Uterus (tissue), 4 donors: ENCODE data around the gene RTL1. TPM values are rescaled to one million over a fixed set of nuclear protein-coding genes. Genes with fewer than 3 reads are reported as not detected.

Experiments
- DNase-seq, 2 donors: peaks; one replicate each; pipeline ENCODE4 v3.0.0-alpha.2; 2019 to 2020
- H3K27ac ChIP-seq, 2 donors: fragments of 200-600 bp; sonication (generic); 1 replicate in 1 of 2; 2 replicates in 1 of 2; pipeline ENCODE4 v1.5.1; 2016 to 2018
- H3K27me3 ChIP-seq, 2 donors: fragments of 200-600 bp; sonication (generic); one replicate each; pipeline ENCODE4 v1.5.1; 2018 to 2019; ENCODE audit warnings: control low read depth in 1 of 2
- H3K36me3 ChIP-seq, 2 donors: fragments of 200-600 bp; sonication (generic); one replicate each; pipeline ENCODE4 v1.5.1; 2019; ENCODE audit warnings: control low read depth in 1 of 2
- H3K4me1 ChIP-seq, 2 donors: fragments of 200-600 bp; sonication (generic); one replicate each; pipeline ENCODE4 v1.5.1; 2018 to 2019; ENCODE audit warnings: control low read depth in 1 of 2
- H3K4me3 ChIP-seq, 2 donors: fragments of 200-600 bp; sonication (generic); 1 replicate in 1 of 2; 2 replicates in 1 of 2; pipeline ENCODE4 v1.5.1; 2018 to 2019; ENCODE audit warnings: mild to moderate bottlenecking in 1 of 2
- H3K9me3 ChIP-seq, 2 donors: fragments of 200-600 bp; sonication (generic); one replicate each; pipeline ENCODE4 v1.5.1; 2019; ENCODE audit warnings: control low read depth in 1 of 2
- POLR2A ChIP-seq, 2 donors: fragments of 450-650 bp; IDR thresholded peaks; one replicate each; pipeline ENCODE4 v1.6.1; 2016; ENCODE audit warnings: antibody characterized with exemption in 2 of 2, mild to moderate bottlenecking in 1 of 2, moderate library complexity in 1 of 2
- intact Hi-C: fragments of 100-400 bp; cut with DNase I; formaldehyde crosslinking; loops from one replicate; pipeline ENCODE4 v1.15.1; 2023; ENCODE audit warnings: low total_unique reads
- total RNA-seq, 4 donors: library from RNA; depleted of rRNA in 3 of 4; stranded (reverse); fragments of >200 nt in 3 of 4; gene quantifications; one replicate each; pipeline versions ENCODE4 v1.1.0 to v1.2.4, GENCODE V29; 2014 to 2023
- TF ChIP-seq, protein P1 (sequence below), 4 experiments: fragments of 200-600 bp in 2 of 4; fragments of 450-650 bp in 2 of 4; sonication (generic) in 2 of 4; IDR thresholded peaks; one replicate each; pipeline ENCODE4 v1.5.1; 2016 to 2019; ENCODE audit warnings: antibody characterized with exemption in 4 of 4, mild to moderate bottlenecking in 2 of 4, moderate library complexity in 1 of 4
- donor health status: DM: yes; HTN: yes; CAD: no.

Gene RTL1
- total RNA-seq, 4 donors from 2014 or later = 0.21 TPM; not detected in 3

- H3K36me3 ChIP-seq = no peaks in the 10 kb centered on the region
- no peak for DNase-seq
- no peak overlapping the region for H3K27ac ChIP-seq
- intact Hi-C loops = no loop called here
- H3K27me3 ChIP-seq = no peaks in the 10 kb centered on the region
- no peaks in the 10 kb centered on the region for H3K9me3 ChIP-seq
- TF ChIP-seq POLR2A (IDR thresholded peaks at IDR 0.05) = no peak
- TF ChIP-seq, protein P1, sequence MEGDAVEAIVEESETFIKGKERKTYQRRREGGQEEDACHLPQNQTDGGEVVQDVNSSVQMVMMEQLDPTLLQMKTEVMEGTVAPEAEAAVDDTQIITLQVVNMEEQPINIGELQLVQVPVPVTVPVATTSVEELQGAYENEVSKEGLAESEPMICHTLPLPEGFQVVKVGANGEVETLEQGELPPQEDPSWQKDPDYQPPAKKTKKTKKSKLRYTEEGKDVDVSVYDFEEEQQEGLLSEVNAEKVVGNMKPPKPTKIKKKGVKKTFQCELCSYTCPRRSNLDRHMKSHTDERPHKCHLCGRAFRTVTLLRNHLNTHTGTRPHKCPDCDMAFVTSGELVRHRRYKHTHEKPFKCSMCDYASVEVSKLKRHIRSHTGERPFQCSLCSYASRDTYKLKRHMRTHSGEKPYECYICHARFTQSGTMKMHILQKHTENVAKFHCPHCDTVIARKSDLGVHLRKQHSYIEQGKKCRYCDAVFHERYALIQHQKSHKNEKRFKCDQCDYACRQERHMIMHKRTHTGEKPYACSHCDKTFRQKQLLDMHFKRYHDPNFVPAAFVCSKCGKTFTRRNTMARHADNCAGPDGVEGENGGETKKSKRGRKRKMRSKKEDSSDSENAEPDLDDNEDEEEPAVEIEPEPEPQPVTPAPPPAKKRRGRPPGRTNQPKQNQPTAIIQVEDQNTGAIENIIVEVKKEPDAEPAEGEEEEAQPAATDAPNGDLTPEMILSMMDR (IDR thresholded peaks at IDR 0.05) = no peak
- H3K4me1 ChIP-seq = no peaks in the 10 kb centered on the region
- H3K4me3 ChIP-seq = no peak overlapping the region
Measured at GRCh38 chr14:100835548-100836310, 67.8 kb downstream of the RTL1 start.

DNA sequence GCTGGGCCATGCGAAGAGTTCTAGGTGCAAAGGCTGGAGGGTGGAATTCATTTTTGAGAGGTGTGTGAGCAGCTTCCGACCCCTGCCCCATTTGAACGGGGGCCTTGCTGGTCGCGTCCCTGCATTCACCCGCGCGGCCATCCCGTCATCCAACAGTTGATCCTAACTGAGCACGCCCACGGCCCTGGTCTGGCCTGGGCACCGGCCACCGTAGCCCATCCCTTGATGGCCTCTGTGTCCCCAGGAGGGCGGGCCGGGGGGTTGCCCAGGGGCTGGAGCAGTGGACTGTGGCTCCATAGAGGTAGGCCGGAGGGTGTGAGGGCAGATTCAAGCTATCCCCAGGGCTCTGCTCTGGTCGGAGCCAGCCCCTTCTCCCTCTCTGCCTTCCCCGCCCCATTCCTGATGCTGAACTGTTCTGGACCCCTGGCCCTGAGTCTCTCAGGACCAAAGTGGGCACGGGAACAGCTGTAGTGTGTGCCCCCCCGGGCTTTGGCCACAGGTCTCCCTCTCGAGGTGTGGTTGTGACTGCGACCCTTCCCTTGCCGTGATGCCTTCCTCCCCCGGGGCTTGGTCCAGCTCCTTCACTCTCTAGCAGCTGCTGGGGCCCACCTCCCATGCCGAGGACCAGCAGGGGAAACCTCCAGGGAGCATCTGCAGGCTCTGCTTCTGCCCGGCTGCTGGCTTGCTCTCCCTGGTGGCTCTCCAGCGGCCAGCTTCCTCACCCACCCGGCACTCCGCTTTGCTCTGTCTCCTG is 68.6 kb downstream of the RTL1 start:
- no peak for DNase-seq
- no peaks in the 10 kb centered on the region for H3K27me3 ChIP-seq
- TF ChIP-seq, protein P1 (IDR thresholded peaks at IDR 0.05) = no peak
- TF ChIP-seq POLR2A (IDR thresholded peaks at IDR 0.05) = no peak
- intact Hi-C loops = no loop called here
- H3K4me3 ChIP-seq = no peak overlapping the region
- no peaks in the 10 kb centered on the region for H3K36me3 ChIP-seq
- H3K4me1 ChIP-seq = no peaks in the 10 kb centered on the region
- no peak overlapping the region for H3K27ac ChIP-seq
- no peaks in the 10 kb centered on the region for H3K9me3 ChIP-seq

GRCh38 chr14:100834082-100834793 is 69.3 kb downstream of the RTL1 start:
- DNase-seq = no peak
- no peaks in the 10 kb centered on the region for H3K27me3 ChIP-seq

DNA sequence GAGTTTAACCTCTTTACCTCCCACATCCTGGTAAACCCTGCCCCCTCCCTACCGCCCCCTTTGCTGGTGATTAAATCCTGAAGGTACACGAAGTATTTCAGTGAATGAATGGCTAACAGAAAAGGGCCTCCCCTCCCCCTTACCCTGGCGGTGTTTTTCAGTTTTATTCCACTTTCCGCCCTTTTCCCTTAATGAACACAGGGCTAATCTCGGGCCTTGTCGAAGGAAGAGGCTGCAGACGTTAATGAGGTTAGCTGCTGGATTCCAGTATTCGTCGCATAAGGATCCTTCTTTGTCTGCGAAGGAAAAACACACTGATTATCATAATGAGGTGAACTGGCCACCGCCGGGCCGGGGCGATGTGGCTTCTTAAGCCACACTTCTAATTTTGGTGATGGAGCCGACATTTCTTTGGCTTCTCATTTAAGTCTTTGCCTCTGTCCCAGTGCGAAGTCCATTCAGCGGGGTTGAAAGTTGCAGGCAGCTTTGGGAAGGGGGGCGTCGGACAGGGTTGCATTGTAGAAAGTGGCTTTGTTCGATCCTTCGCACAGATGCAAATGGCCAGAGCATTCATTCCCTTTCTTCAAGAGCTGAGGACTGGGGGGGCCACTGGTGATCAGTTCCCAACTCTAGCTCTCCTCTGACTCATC is 71.1 kb downstream of the RTL1 start:
- Histone ChIP-seq H3K27me3 (no peaks in the 10 kb centered on the region), H3K36me3 (no peaks in the 10 kb centered on the region), H3K27ac (no peak overlapping the region), H3K9me3 (no peaks in the 10 kb centered on the region), H3K4me1 (no peaks in the 10 kb centered on the region), H3K4me3 (no peak overlapping the region)
- TF ChIP-seq POLR2A (IDR thresholded peaks at IDR 0.05) = no peak
- TF ChIP-seq, protein P1 (IDR thresholded peaks at IDR 0.05) = no peak
- no peak for DNase-seq
- intact Hi-C loops = no loop called here

More at GRCh38 chr14:100834082-100834793, 69.3 kb downstream of the RTL1 start:
- H3K4me1 ChIP-seq = no peaks in the 10 kb centered on the region
- no peak overlapping the region for H3K4me3 ChIP-seq
- H3K27ac ChIP-seq = no peak overlapping the region
- no peaks in the 10 kb centered on the region for H3K36me3 ChIP-seq
- no peaks in the 10 kb centered on the region for H3K9me3 ChIP-seq
- intact Hi-C loops = no loop called here
- no peak for TF ChIP-seq POLR2A (IDR thresholded peaks at IDR 0.05)
- TF ChIP-seq, protein P1 (IDR thresholded peaks at IDR 0.05) = no peak
